HepG2 (cell line): ENCODE data around the gene AK3. TPM values are rescaled to one million over a fixed set of nuclear protein-coding genes. Genes with fewer than 3 reads are reported as not detected.

Experiments used
- HIVEP1 ChIP-seq: sonication (generic); formaldehyde crosslinking; IDR thresholded peaks from 2 replicates; pipeline ENCODE4 v1.4.0; 2020; ENCODE audit warnings: mild to moderate bottlenecking, missing genetic modification reagents
- KDM6A ChIP-seq: IDR thresholded peaks from 2 replicates; pipeline ENCODE4 v1.6.1; 2016; ENCODE audit warnings: low read depth
- NONO ChIP-seq, 2 experiments: fragments of 450-650 bp in 1 of 2; sonication (generic) in 1 of 2; formaldehyde crosslinking in 1 of 2; IDR thresholded peaks in 1 of 2; conservative IDR thresholded peaks in 1 of 2; 2 replicates each; pipeline versions ENCODE4 v1.6.1 to v1.8.0; 2017 to 2022; ENCODE audit warnings: mild to moderate bottlenecking in 1 of 2, missing genetic modification reagents in 1 of 2, moderate library complexity in 1 of 2
- RCOR2 ChIP-seq: IDR thresholded peaks from 2 replicates; pipeline ENCODE4 v1.6.1; 2016; ENCODE audit warnings: missing biosample characterization, missing genetic modification reagents
- RERE ChIP-seq: IDR thresholded peaks from 2 replicates; pipeline ENCODE4 v1.6.1; 2016; ENCODE audit warnings: low read depth, missing genetic modification reagents, missing compliant biosample characterization
- SIN3B ChIP-seq: fragments of 150-350 bp; IDR thresholded peaks from 2 replicates; pipeline ENCODE4 v1.6.1; 2014; ENCODE audit warnings: low read length
- YY1 ChIP-seq: IDR thresholded peaks from 2 replicates; pipeline ENCODE4 v1.6.1; 2011; ENCODE audit warnings: low read length, low read depth, moderate library complexity, mild to moderate bottlenecking; ENCODE audit not compliant: insufficient read depth, insufficient replicate concordance
- ZBTB21 ChIP-seq: sonication (generic); formaldehyde crosslinking; IDR thresholded peaks from 2 replicates; pipeline ENCODE4 v1.4.0; 2020; ENCODE audit warnings: missing genetic modification reagents
- ZNF318 ChIP-seq: sonication (generic); formaldehyde crosslinking; IDR thresholded peaks from 2 replicates; pipeline ENCODE4 v1.4.0; 2020; ENCODE audit warnings: mild to moderate bottlenecking, missing genetic modification reagents
- ZNF512 ChIP-seq: sonication (generic); formaldehyde crosslinking; IDR thresholded peaks from 2 replicates; pipeline ENCODE4 v1.4.0; 2020; ENCODE audit warnings: mild to moderate bottlenecking, missing genetic modification reagents
- ZNF569 ChIP-seq: sonication (generic); formaldehyde crosslinking; IDR thresholded peaks from 2 replicates; pipeline ENCODE4 v1.5.0; 2020; ENCODE audit warnings: mild to moderate bottlenecking, missing genetic modification reagents, moderate library complexity, borderline replicate concordance
- ZSCAN21 ChIP-seq: sonication (generic); formaldehyde crosslinking; IDR thresholded peaks from 2 replicates; pipeline ENCODE4 v1.8.0; 2022; ENCODE audit warnings: mild to moderate bottlenecking, missing genetic modification reagents, moderate library complexity, borderline replicate concordance
- polyA plus RNA-seq, 8 experiments: library from polyadenylated mRNA; depleted of rRNA in 3 of 8; stranded (reverse) in 7 of 8; unstranded in 1 of 8; fragments of >200 nt; fragmentation: Illumina TruSeq in 4 of 8; extraction: Trizol in 4 of 8; gene quantifications; 2 replicates each; pipeline versions ENCODE4 v1.2.1 to v1.2.3, GENCODE V29; 2011 to 2016; ENCODE audit warnings: low read depth in 4 of 8, missing spikeins in 1 of 8, mixed read lengths in 1 of 8; ENCODE audit not compliant: insufficient read depth in 1 of 8
- total RNA-seq, 5 experiments: library from RNA; depleted of rRNA; stranded (reverse); fragments of >200 nt; fragmentation: Illumina TruSeq; extraction: Trizol; gene quantifications; 2 replicates each; pipeline ENCODE4 v1.2.3, GENCODE V29; 2016; ENCODE audit warnings: low read depth in 1 of 5

The AK3 gene
- total and polyA plus RNA-seq, 2 of the 13 experiments (the other 11 are each of a cell fraction or from before 2014, with no cell fraction given): 76.8 to 109 TPM

GRCh38 chr9:4679268-4680172 lies 61.5 kb downstream of the AK3 start, which contains the start of gene CDC37L1 (continued):
- no peak for TF ChIP-seq ZNF318 (CRISPR knock-in tag)
- peak; percentile 91; the same call in 1 of the 2 replicates for TF ChIP-seq ZNF569 (CRISPR knock-in tag)
- peak; percentile 55; the same call in 1 of the 2 replicates for TF ChIP-seq HIVEP1
- TF ChIP-seq ZBTB21 (CRISPR knock-in tag): peak; percentile 56; the same call in 1 of the 2 replicates
- 0 out of 2 replicates have a peak, but pooled peaks have one; percentile 26 for TF ChIP-seq KDM6A
- TF ChIP-seq ZNF512: no peak
- no peak for TF ChIP-seq RCOR2 (CRISPR knock-in tag)
- peak; percentile 77 for TF ChIP-seq YY1
- TF ChIP-seq RERE (CRISPR knock-in tag): peak; percentile 20; the same call in 1 of the 2 replicates
- TF ChIP-seq ZSCAN21 (CRISPR knock-in tag): no peak; the same call in 1 of the 2 replicates
- no peak for TF ChIP-seq NONO (IDR thresholded peaks at IDR 0.05)
- TF ChIP-seq NONO (CRISPR knock-in tag; conservative IDR thresholded peaks at IDR 0.05): peak; percentile 78
- TF ChIP-seq SIN3B: no peak
